Neural cell (in vitro differentiated cells): ENCODE results near the gene ANKRD63. TPM values are rescaled to one million over a fixed set of nuclear protein-coding genes. Genes with fewer than 3 reads are reported as not detected.

ENCODE experiments used
- H2AFZ ChIP-seq: fragments of 200-600, 300-800 bp; sonication (generic), shearing (Covaris generic); 2 replicates; pipeline ENCODE4 v1.6.0; 2014; ENCODE audit warnings: low read depth, mild to moderate bottlenecking, antibody characterized with exemption, low read length, moderate library complexity
- H3F3A ChIP-seq: fragments of 200-600 bp; shearing (Covaris generic); 2 replicates; pipeline ENCODE4 v1.6.1; 2016; ENCODE audit warnings: mild to moderate bottlenecking, moderate library complexity, mixed read lengths, antibody characterized with exemption, low read length; ENCODE audit not compliant: insufficient read depth, poor library complexity, severe bottlenecking
- H3K27ac ChIP-seq: fragments of 200-600, 300-800 bp; sonication (generic), shearing (Covaris generic); 2 replicates; pipeline ENCODE4 v1.5.1; 2014; ENCODE audit warnings: mild to moderate bottlenecking, low read length, moderate library complexity
- H3K27me3 ChIP-seq: fragments of 300-800, 200-600 bp; sonication (generic), shearing (Covaris generic); 2 replicates; pipeline ENCODE4 v1.6.0; 2014; ENCODE audit warnings: mild to moderate bottlenecking, low read depth, low read length, moderate library complexity; ENCODE audit not compliant: insufficient read depth
- H3K36me3 ChIP-seq: fragments of 300-800, 200-600 bp; sonication (generic), shearing (Covaris generic); 2 replicates; pipeline ENCODE4 v1.5.1; 2014; ENCODE audit warnings: mild to moderate bottlenecking, antibody characterized with exemption, low read length, moderate library complexity; ENCODE audit not compliant: insufficient read depth
- H3K4me2 ChIP-seq: fragments of 300-800, 200-600 bp; sonication (generic), shearing (Covaris generic); 2 replicates; pipeline ENCODE4 v1.6.0; 2014; ENCODE audit warnings: mild to moderate bottlenecking, low read length
- H3K4me3 ChIP-seq: fragments of 300-800, 200-600 bp; sonication (generic), shearing (Covaris generic); 2 replicates; pipeline ENCODE4 v1.5.1; 2014; ENCODE audit warnings: mild to moderate bottlenecking, low read length, moderate library complexity
- H3K79me2 ChIP-seq: fragments of 200-600 bp; shearing (Covaris generic); replicated peaks from 2 replicates; pipeline ENCODE4 v1.6.0; 2014; ENCODE audit warnings: mild to moderate bottlenecking, low read length, moderate library complexity; ENCODE audit not compliant: insufficient read depth
- H3K9ac ChIP-seq: fragments of 300-800, 200-600 bp; sonication (generic), shearing (Covaris generic); 2 replicates; pipeline ENCODE4 v1.6.1; 2016; ENCODE audit warnings: mild to moderate bottlenecking, low read length, mixed read lengths
- H3K9me2 ChIP-seq: fragments of 200-600 bp; shearing (Covaris generic); 2 replicates; pipeline ENCODE4 v1.6.1; 2016; ENCODE audit warnings: mild to moderate bottlenecking, low read length, mixed read lengths; ENCODE audit not compliant: insufficient read depth
- H3K9me3 ChIP-seq: fragments of 200-600, 300-800 bp; sonication (generic), shearing (Covaris generic); 2 replicates; pipeline ENCODE4 v1.6.1; 2016; ENCODE audit warnings: mild to moderate bottlenecking, mixed run types, low read length, moderate library complexity, mixed read lengths
- H4K20me1 ChIP-seq: fragments of 200-600 bp; shearing (Covaris generic); 2 replicates; pipeline ENCODE4 v1.6.1; 2016; ENCODE audit warnings: mild to moderate bottlenecking, mixed run types; ENCODE audit not compliant: insufficient read depth
- CTCF ChIP-seq: fragments of 450-650 bp; IDR thresholded peaks from 2 replicates; pipeline ENCODE4 v1.5.1; 2014; ENCODE audit warnings: antibody characterized with exemption, mild to moderate bottlenecking, moderate library complexity; ENCODE audit not compliant: poor library complexity, severe bottlenecking
- EP300 ChIP-seq: fragments of 450-650 bp; conservative IDR thresholded peaks from 2 replicates; pipeline ENCODE4 v1.6.1; 2014; ENCODE audit warnings: antibody characterized with exemption, mild to moderate bottlenecking, moderate library complexity; ENCODE audit not compliant: poor library complexity, severe bottlenecking
- MXI1 ChIP-seq: fragments of 450-650 bp; conservative IDR thresholded peaks from 2 replicates; pipeline ENCODE4 v1.6.1; 2014; ENCODE audit warnings: antibody characterized with exemption, mild to moderate bottlenecking; ENCODE audit not compliant: poor library complexity, severe bottlenecking
- POLR2AphosphoS5 ChIP-seq: IDR thresholded peaks from 2 replicates; pipeline ENCODE4 v1.6.1; 2012
- RAD21 ChIP-seq: fragments of 450-650 bp; conservative IDR thresholded peaks from 2 replicates; pipeline ENCODE4 v1.6.1; 2014; ENCODE audit warnings: antibody characterized with exemption, mild to moderate bottlenecking, moderate library complexity
- REST ChIP-seq: IDR thresholded peaks from 2 replicates; pipeline ENCODE4 v1.6.1; 2012; ENCODE audit warnings: borderline replicate concordance
- SMC3 ChIP-seq: fragments of 450-650 bp; conservative IDR thresholded peaks from 2 replicates; pipeline ENCODE4 v1.6.1; 2014; ENCODE audit warnings: antibody characterized with exemption, mild to moderate bottlenecking, moderate library complexity; ENCODE audit not compliant: poor library complexity
- TAF1 ChIP-seq: IDR thresholded peaks from 2 replicates; pipeline ENCODE4 v1.6.1; 2012; ENCODE audit warnings: low read depth
- polyA plus RNA-seq: library from polyadenylated mRNA; depleted of rRNA; stranded (reverse); fragments of >200 nt; gene quantifications from 2 replicates; pipeline ENCODE4 v1.2.3, GENCODE V29; 2014

The ANKRD63 gene
- polyA plus RNA-seq, 1 donor from 2014 or later: 2.1 TPM

- Histone ChIP-seq H3F3A (no peaks in the 10 kb centered on the region), H3K36me3 (no peaks in the 10 kb centered on the region), H2AFZ (no peak overlapping the region), H3K27me3 (peaks cover 15% of the 10 kb centered on the region), H4K20me1 (no peaks in the 10 kb centered on the region), H3K9me2 (no peaks in the 10 kb centered on the region), H3K4me3 (no peak overlapping the region), H3K9ac (no peak overlapping the region), H3K27ac (no peak overlapping the region), H3K79me2 (no peaks in the 10 kb centered on the region), H3K9me3 (no peaks in the 10 kb centered on the region), H3K4me2 (no peak overlapping the region)
- TF ChIP-seq MXI1: no peak
- TF ChIP-seq TAF1: no peak
- TF ChIP-seq SMC3: no peak
- TF ChIP-seq POLR2AphosphoS5: no peak
- TF ChIP-seq CTCF: no peak
- TF ChIP-seq RAD21: no peak
- TF ChIP-seq EP300: no peak
Measured at GRCh38 chr15:40287968-40288367, 5.1 kb upstream of the ANKRD63 start.

GRCh38 chr15:40287505-40287904 lies 4.6 kb upstream of the ANKRD63 start:
- TF ChIP-seq SMC3 (no peak), REST (no peak), CTCF (no peak), POLR2AphosphoS5 (no peak), MXI1 (no peak), RAD21 (no peak), EP300 (no peak), TAF1 (no peak)
- no peaks in the 10 kb centered on the region for H4K20me1 ChIP-seq
- H3K79me2 ChIP-seq: no peaks in the 10 kb centered on the region
- H2AFZ ChIP-seq: no peak overlapping the region
- no peak overlapping the region for H3K4me2 ChIP-seq
- H3K4me3 ChIP-seq: no peak overlapping the region
- no peaks in the 10 kb centered on the region for H3K9me3 ChIP-seq
- H3K9me2 ChIP-seq: no peaks in the 10 kb centered on the region
- H3K27ac ChIP-seq: no peak overlapping the region
- no peaks in the 10 kb centered on the region for H3F3A ChIP-seq
- no peak overlapping the region for H3K9ac ChIP-seq
- no peaks in the 10 kb centered on the region for H3K36me3 ChIP-seq
- peaks cover 20% of the 10 kb centered on the region for H3K27me3 ChIP-seq
